ENCODE results near the gene IGFBP7. TPM values are rescaled to one million over a fixed set of nuclear protein-coding genes. Genes with fewer than 3 reads are reported as not detected.

IGFBP7 gene
- polyA plus RNA-seq, 1 experiment, result 655 TPM

GRCh38 chr4:57106181-57106580 lies 4.0 kb downstream of the IGFBP7 start:
- no peak overlapping the region for H3K4me3 ChIP-seq (ENCODE audit: low read depth, low read length)
- ChIA-PET CTCF (interaction anchor here (0.8 to 2.8 kb wide), 3 partner anchors 13 to 68 kb away, joined by 3 to 15 read pairs (median 5); no protein-coding TSS in a partner anchor), POLR2A (interaction anchor here (0.9 kb wide), 1 partner anchor 19 kb away, joined by 3 read pairs; no protein-coding TSS in a partner anchor)

GRCh38 chr4:57104706-57105560 lies 5.3 kb downstream of the IGFBP7 start:
- Histone ChIP-seq H3K4me3 (ENCODE audit: low read depth, low read length) (no peak overlapping the region), H3K27me3 (ENCODE audit: control insufficient read depth, insufficient read depth, low read length) (no peaks in the 10 kb centered on the region), H3K9me3 (ENCODE audit: control insufficient read depth, insufficient read depth, low read length) (no peaks in the 10 kb centered on the region; the same call in none of the 2 replicates), H3K27ac (ENCODE audit: low read depth, low read length) (no peak overlapping the region)
- CTCF ChIA-PET, result interaction anchor here (2.8 to 3.8 kb wide), 2 partner anchors 59 to 67 kb away, joined by 15 to 18 read pairs; no protein-coding TSS in a partner anchor
- TF ChIP-seq CTCF (IDR thresholded peaks at IDR 0.05; ENCODE audit: low read depth, low read length), result no peak
- no peak for DNase-seq (ENCODE audit: low read depth, low spot score)
- POLR2A ChIA-PET, result interaction anchor here (0.6 kb wide), 1 partner anchor 47 kb away, joined by 3 read pairs; no protein-coding TSS in a partner anchor

More at GRCh38 chr4:57106181-57106580, 4.0 kb downstream of the IGFBP7 start:
- H3K27ac ChIP-seq (ENCODE audit: low read depth, low read length), result no peak overlapping the region
- H3K27me3 ChIP-seq (ENCODE audit: control insufficient read depth, insufficient read depth, low read length), result no peaks in the 10 kb centered on the region
- no peak for TF ChIP-seq CTCF (IDR thresholded peaks at IDR 0.05; ENCODE audit: low read depth, low read length)
- DNase-seq (ENCODE audit: low read depth, low spot score), result no peak
- H3K9me3 ChIP-seq (ENCODE audit: control insufficient read depth, insufficient read depth, low read length), result no peaks in the 10 kb centered on the region; the same call in none of the 2 replicates

- TF ChIP-seq CTCF (IDR thresholded peaks at IDR 0.05; ENCODE audit: low read depth, low read length), result no peak
- H3K27me3 ChIP-seq (ENCODE audit: control insufficient read depth, insufficient read depth, low read length), result no peaks in the 10 kb centered on the region
- ChIA-PET CTCF (interaction anchor here (3.5 to 3.8 kb wide), 2 partner anchors 60 to 65 kb away, joined by 18 to 24 read pairs; no protein-coding TSS in a partner anchor), POLR2A (interaction anchor here (0.9 to 2.1 kb wide), 3 partner anchors 16 to 54 kb away, joined by 3 to 16 read pairs (median 4); no protein-coding TSS in a partner anchor)
- H3K4me3 ChIP-seq (ENCODE audit: low read depth, low read length), result no peak overlapping the region
- no peaks in the 10 kb centered on the region; the same call in 1 of the 2 replicates for H3K9me3 ChIP-seq (ENCODE audit: control insufficient read depth, insufficient read depth, low read length)
- peak overlapping the region; percentile 69 for H3K27ac ChIP-seq (ENCODE audit: low read depth, low read length)
- DNase-seq (ENCODE audit: low read depth, low spot score), result no peak
Observed at GRCh38 chr4:57103051-57103450, 7.1 kb downstream of the IGFBP7 start.

- ChIA-PET POLR2A (interaction anchor here (1.0 to 2.1 kb wide), 4 partner anchors 8 to 125 kb away, joined by 4 to 16 read pairs (median 6); partner anchors contain the start of genes IGFBP7 and NOA1), CTCF (interaction anchor here (3.5 to 3.8 kb wide), 2 partner anchors 61 to 64 kb away, joined by 18 to 24 read pairs; no protein-coding TSS in a partner anchor)
- TF ChIP-seq CTCF (IDR thresholded peaks at IDR 0.05; ENCODE audit: low read depth, low read length), result no peak
Observed at GRCh38 chr4:57102050-57102624, 8.0 kb downstream of the IGFBP7 start.

More at GRCh38 chr4:57102050-57102624, 8.0 kb downstream of the IGFBP7 start:
- no peak overlapping the region for H3K4me3 ChIP-seq (ENCODE audit: low read depth, low read length)
- H3K27ac ChIP-seq (ENCODE audit: low read depth, low read length), result peak overlapping the region; percentile 69
- H3K9me3 ChIP-seq (ENCODE audit: control insufficient read depth, insufficient read depth, low read length), result no peaks in the 10 kb centered on the region; the same call in 1 of the 2 replicates
- no peaks in the 10 kb centered on the region for H3K27me3 ChIP-seq (ENCODE audit: control insufficient read depth, insufficient read depth, low read length)
- peak; percentile 68 for DNase-seq (ENCODE audit: low read depth, low spot score)
